ENCODE data around the gene ITPR3. TPM values are rescaled to one million over a fixed set of nuclear protein-coding genes. Genes with fewer than 3 reads are reported as not detected.

ITPR3 gene
- total and polyA plus RNA-seq, 8 donors = 14.1 to 149 (median 65.6) TPM

DNA sequence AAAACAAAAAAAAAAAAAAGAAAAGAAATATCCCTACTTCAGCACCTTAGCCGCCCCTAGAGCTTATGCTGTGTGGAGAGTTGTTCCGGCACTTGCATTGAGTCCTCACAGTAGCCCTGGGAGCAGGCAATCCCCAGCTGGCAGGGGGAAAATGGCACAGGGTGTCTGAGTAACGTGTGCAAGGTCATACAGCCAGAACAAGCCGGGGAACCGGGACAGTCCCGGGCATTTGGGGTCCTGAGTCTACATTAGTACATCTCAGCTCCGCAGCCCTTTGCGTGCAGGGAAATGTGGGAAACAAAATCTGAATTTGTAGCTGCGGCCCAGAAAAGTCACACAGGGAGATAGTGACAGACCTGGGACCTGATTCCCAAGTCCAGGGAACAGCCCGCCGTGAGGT lies 44.5 kb upstream of the ITPR3 start:
- no peaks in the 10 kb centered on the region for H3K27me3 ChIP-seq
- no peak for DNase-seq
- peak overlapping the region; percentile 78 to 96 (median 91) for H3K27ac ChIP-seq
- H3K9me3 ChIP-seq = no peaks in the 10 kb centered on the region
- intact Hi-C loops (cut with DNase I; ENCODE audit: low total_unique reads) = no loop called here
- peaks cover 29 to 47% (median 44%) of the 10 kb centered on the region in 4 donors for H3K4me1 ChIP-seq
- TF ChIP-seq, protein P1, sequence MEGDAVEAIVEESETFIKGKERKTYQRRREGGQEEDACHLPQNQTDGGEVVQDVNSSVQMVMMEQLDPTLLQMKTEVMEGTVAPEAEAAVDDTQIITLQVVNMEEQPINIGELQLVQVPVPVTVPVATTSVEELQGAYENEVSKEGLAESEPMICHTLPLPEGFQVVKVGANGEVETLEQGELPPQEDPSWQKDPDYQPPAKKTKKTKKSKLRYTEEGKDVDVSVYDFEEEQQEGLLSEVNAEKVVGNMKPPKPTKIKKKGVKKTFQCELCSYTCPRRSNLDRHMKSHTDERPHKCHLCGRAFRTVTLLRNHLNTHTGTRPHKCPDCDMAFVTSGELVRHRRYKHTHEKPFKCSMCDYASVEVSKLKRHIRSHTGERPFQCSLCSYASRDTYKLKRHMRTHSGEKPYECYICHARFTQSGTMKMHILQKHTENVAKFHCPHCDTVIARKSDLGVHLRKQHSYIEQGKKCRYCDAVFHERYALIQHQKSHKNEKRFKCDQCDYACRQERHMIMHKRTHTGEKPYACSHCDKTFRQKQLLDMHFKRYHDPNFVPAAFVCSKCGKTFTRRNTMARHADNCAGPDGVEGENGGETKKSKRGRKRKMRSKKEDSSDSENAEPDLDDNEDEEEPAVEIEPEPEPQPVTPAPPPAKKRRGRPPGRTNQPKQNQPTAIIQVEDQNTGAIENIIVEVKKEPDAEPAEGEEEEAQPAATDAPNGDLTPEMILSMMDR (IDR thresholded peaks at IDR 0.05) = no peak
- TF ChIP-seq POLR2A (IDR thresholded peaks at IDR 0.05) (no peak), POLR2AphosphoS5 (IDR thresholded peaks at IDR 0.05) (no peak), EP300 (IDR thresholded peaks at IDR 0.05) (no peak)
- H3K4me3 ChIP-seq = peak overlapping the region in 1 of 4 donors; percentile 91
- H3K36me3 ChIP-seq = peaks cover 29 to 57% (median 55%) of the 10 kb centered on the region in 4 donors
- 82 to 96% (median 84%) methylated on average over 5 to 11 of the region's 11 CpGs for WGBS, 5 donors

DNA sequence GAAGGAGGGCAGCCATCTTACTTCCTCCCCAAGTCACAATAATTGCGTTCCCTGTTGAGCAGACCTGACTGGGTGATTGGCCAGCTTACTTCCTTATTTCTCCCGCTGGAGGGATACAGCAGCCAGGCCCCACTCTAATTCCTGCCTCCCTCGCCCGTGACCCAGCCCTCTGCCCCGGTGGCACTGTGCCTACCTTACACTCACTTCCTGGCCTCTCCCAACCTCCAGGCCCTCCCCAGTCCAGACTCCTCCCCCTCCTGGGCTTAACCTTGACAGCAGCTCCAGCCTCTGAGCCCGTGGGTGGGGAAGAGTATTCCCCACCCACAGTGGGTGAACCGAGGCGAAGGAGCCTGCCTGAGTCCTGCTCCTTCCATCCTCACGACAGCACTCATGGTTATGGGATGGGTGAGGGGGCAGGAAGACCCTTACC lies 44.0 kb upstream of the ITPR3 start:
- Histone ChIP-seq H3K4me1 (peaks cover 26 to 43% (median 40%) of the 10 kb centered on the region in 4 donors), H3K27me3 (no peaks in the 10 kb centered on the region), H3K27ac (peak overlapping the region; percentile 78 to 96 (median 91)), H3K4me3 (peak overlapping the region in 1 of 4 donors; percentile 91), H3K9me3 (no peaks in the 10 kb centered on the region), H3K36me3 (peaks cover 29 to 55% (median 52%) of the 10 kb centered on the region in 4 donors)
- peak; percentile 69 to 91 for DNase-seq
- WGBS, 5 donors = 27 to 45% (median 32%) methylated on average over 9 of the region's 9 CpGs
- intact Hi-C loops (cut with DNase I; ENCODE audit: low total_unique reads) = no loop called here
- TF ChIP-seq, protein P1 (IDR thresholded peaks at IDR 0.05) = no peak
- TF ChIP-seq POLR2AphosphoS5 (IDR thresholded peaks at IDR 0.05) (peak in 2 of 3 donors; percentile 62 to 70), POLR2A (IDR thresholded peaks at IDR 0.05) (no peak)

DNA sequence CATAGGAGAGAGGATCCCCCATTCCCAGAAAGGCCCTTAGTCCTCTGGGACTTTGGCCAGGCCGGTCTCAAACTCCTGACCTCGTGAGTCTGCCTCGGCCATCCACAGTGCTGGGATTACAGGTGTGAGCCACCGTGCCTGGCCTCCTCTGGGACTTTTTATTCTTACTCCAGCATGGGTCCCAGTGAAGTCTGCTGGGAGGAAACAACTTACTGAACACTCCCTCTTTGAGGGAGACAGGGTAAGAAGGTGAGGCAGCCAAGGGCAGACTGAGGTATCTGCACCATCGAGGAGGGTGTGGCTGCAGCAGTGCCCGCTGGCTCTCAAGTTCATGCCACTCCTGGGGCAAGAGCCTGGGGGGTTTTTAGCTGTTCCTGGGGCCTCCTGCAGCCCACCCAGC lies 43.4 kb upstream of the ITPR3 start:
- H3K27ac ChIP-seq = peak overlapping the region; percentile 78 to 96 (median 91)
- intact Hi-C loops (cut with DNase I; ENCODE audit: low total_unique reads) = no loop called here
- H3K27me3 ChIP-seq = no peaks in the 10 kb centered on the region
- DNase-seq = no peak
- peak overlapping the region in 1 of 4 donors; percentile 91 for H3K4me3 ChIP-seq
- WGBS, 5 donors = 63 to 83% (median 71%) methylated on average over 6 of the region's 6 CpGs
- H3K4me1 ChIP-seq = peaks cover 26 to 41% (median 39%) of the 10 kb centered on the region in 4 donors
- peaks cover 29 to 52% (median 48%) of the 10 kb centered on the region in 4 donors for H3K36me3 ChIP-seq
- H3K9me3 ChIP-seq = no peaks in the 10 kb centered on the region
- TF ChIP-seq, protein P1 (IDR thresholded peaks at IDR 0.05) = no peak
- TF ChIP-seq POLR2A (IDR thresholded peaks at IDR 0.05) (no peak), EP300 (IDR thresholded peaks at IDR 0.05) (no peak), POLR2AphosphoS5 (IDR thresholded peaks at IDR 0.05) (no peak)

DNA sequence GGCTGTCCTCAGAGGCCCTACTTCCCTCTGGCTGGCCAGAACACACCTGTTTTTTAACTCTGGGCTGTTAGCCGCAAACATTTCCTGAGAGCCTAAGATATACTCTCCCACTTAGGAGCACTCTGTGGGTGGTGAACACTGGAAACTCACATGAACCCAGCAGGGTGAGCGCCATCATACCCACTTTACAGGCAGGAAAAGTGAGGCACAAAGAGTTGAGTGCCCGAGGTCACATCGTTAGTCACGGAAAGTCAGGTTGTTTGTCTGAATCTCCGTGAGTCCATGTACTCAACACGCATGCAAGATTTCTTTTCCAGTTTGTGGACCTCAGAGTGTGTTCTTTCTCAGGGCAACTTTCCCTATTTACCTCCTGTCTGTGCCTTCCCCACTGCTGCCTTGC lies 43.0 kb upstream of the ITPR3 start:
- 77 to 90% (median 85%) methylated on average over 5 to 7 of the region's 7 CpGs for WGBS, 5 donors
- DNase-seq = no peak
- H3K27me3 ChIP-seq = no peaks in the 10 kb centered on the region
- peak overlapping the region; percentile 64 to 91 (median 78) for H3K4me3 ChIP-seq
- H3K36me3 ChIP-seq = peaks cover 29 to 48% (median 46%) of the 10 kb centered on the region in 4 donors
- intact Hi-C loops (cut with DNase I; ENCODE audit: low total_unique reads) = no loop called here
- peaks cover 26 to 41% (median 39%) of the 10 kb centered on the region in 4 donors for H3K4me1 ChIP-seq
- no peaks in the 10 kb centered on the region for H3K9me3 ChIP-seq
- TF ChIP-seq, protein P1 (IDR thresholded peaks at IDR 0.05) = no peak
- TF ChIP-seq POLR2A (IDR thresholded peaks at IDR 0.05) (no peak), EP300 (IDR thresholded peaks at IDR 0.05) (no peak)
- peak overlapping the region; percentile 78 to 96 (median 91) for H3K27ac ChIP-seq
